Activated naive CD4-positive, alpha-beta T cell treated with anti-CD3 and anti-CD28 coated beads, Interleukin-2, amount 10 ng/mL, durations not matched to agents 7 days and 5 days (primary cell): Measurements from ENCODE around the gene SEC63.
A peak's percentile ranks its signal among the peaks of the same experiment; 100 is the strongest.

Experiments used
- CTCF ChIA-PET: fragments of 350-600 bp; sonication (Branson Sonifier 250); formaldehyde crosslinking; loops from one replicate; lab custom pipeline; 2021; ENCODE audit warnings: antibody characterized with exemption; lab: Charles Lee
- DNase-seq: peaks from one replicate; pipeline ENCODE4 v3.0.0-alpha.2; 2020
- H3K27ac Mint-ChIP-seq: one replicate; pipeline ENCODE4 v1.8.0; 2021; ENCODE audit warnings: mild to moderate bottlenecking, moderate library complexity, mixed read lengths
- H3K27me3 Mint-ChIP-seq: one replicate; pipeline ENCODE4 v1.8.0; 2021; ENCODE audit warnings: mild to moderate bottlenecking, mixed read lengths
- H3K36me3 Mint-ChIP-seq: one replicate; pipeline ENCODE4 v1.8.0; 2021; ENCODE audit warnings: mixed read lengths
- H3K4me1 Mint-ChIP-seq: one replicate; pipeline ENCODE4 v1.8.0; 2021; ENCODE audit warnings: mixed read lengths
- H3K4me3 Mint-ChIP-seq: one replicate; pipeline ENCODE4 v1.8.0; 2021; ENCODE audit warnings: mild to moderate bottlenecking, moderate library complexity, mixed read lengths
- H3K9me3 Mint-ChIP-seq: one replicate; pipeline ENCODE4 v1.8.0; 2021; ENCODE audit warnings: mixed read lengths

The SEC63 gene

GRCh38 chr6:107987805-107988204, 29.8 kb upstream of the SEC63 start:
- peaks cover 9% of the 10 kb centered on the region for H3K4me1 Mint-ChIP-seq
- H3K9me3 Mint-ChIP-seq: no peaks in the 10 kb centered on the region
- CTCF ChIA-PET: no interaction called here

GRCh38 chr6:107985701-107986100, 27.7 kb upstream of the SEC63 start:
- no peak overlapping the region for H3K4me3 Mint-ChIP-seq
- no peaks in the 10 kb centered on the region for H3K9me3 Mint-ChIP-seq
- H3K4me1 Mint-ChIP-seq: peaks cover under 1% of the 10 kb centered on the region
- H3K27me3 Mint-ChIP-seq: peaks cover 4% of the 10 kb centered on the region
- H3K36me3 Mint-ChIP-seq: no peaks in the 10 kb centered on the region
- CTCF ChIA-PET: no interaction called here
- no peak overlapping the region for H3K27ac Mint-ChIP-seq
- DNase-seq: no peak

More at GRCh38 chr6:107987805-107988204, 29.8 kb upstream of the SEC63 start:
- Mint-ChIP-seq H3K27ac (no peak overlapping the region), H3K27me3 (peaks cover 4% of the 10 kb centered on the region), H3K4me3 (no peak overlapping the region), H3K36me3 (no peaks in the 10 kb centered on the region)
- no peak for DNase-seq

DNA sequence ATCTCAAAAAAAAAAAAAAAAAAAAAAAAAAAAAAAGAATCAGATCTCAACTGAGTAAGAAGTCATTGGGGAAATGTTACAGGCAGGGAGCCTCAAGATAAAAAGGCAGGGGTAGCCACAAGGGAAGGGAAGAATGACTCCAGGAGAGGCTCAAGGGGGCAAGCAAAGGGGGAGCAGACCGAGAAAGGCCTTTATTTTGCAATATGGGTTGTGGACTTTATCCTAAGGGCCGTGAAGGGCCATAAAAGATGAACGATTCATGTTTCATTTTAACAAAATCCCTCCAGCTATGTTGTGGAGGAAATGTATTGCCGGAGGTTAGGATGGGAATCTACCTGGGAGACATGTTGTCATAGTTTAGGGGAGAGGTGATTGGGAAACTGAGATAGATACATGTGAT, 25.8 kb upstream of the SEC63 start:
- Mint-ChIP-seq H3K4me3 (no peak overlapping the region), H3K27ac (no peak overlapping the region), H3K9me3 (no peaks in the 10 kb centered on the region), H3K4me1 (peaks cover 3% of the 10 kb centered on the region), H3K36me3 (no peaks in the 10 kb centered on the region), H3K27me3 (peaks cover 10% of the 10 kb centered on the region)
- no peak for DNase-seq
- CTCF ChIA-PET: no interaction called here

- Mint-ChIP-seq H3K4me3 (no peak overlapping the region), H3K9me3 (no peaks in the 10 kb centered on the region), H3K27ac (no peak overlapping the region), H3K36me3 (no peaks in the 10 kb centered on the region), H3K4me1 (peaks cover 3% of the 10 kb centered on the region), H3K27me3 (peaks cover 10% of the 10 kb centered on the region)
- DNase-seq: no peak
- CTCF ChIA-PET: interaction anchor here (2.0 kb wide), 1 partner anchor 59 kb away, joined by 5 read pairs; no protein-coding TSS in a partner anchor
Observed at GRCh38 chr6:107982486-107982885, 24.5 kb upstream of the SEC63 start.

DNA sequence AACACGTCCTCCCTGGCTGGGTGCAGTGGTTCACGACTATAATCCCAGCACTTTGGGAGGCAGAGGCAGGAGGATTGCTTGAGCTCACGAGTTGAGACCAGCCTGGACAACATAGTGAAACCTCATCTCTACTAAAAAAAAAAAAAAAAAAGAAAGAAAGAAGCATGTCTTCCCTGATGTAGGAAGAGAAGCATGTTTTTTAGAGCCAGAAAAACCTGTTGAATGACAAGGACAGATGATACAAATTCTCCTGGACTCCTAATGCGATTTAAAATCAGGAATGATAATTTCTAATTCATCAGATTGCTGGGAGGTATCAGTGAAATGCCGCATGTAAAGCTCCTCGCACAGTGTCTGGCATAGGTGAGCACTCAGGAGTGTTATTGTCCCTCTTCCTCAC, 23.7 kb upstream of the SEC63 start:
- Mint-ChIP-seq H3K27me3 (peaks cover 10% of the 10 kb centered on the region), H3K36me3 (no peaks in the 10 kb centered on the region), H3K4me1 (peaks cover 3% of the 10 kb centered on the region), H3K4me3 (no peak overlapping the region), H3K27ac (no peak overlapping the region), H3K9me3 (no peaks in the 10 kb centered on the region)
- CTCF ChIA-PET: interaction anchor here (1.3 to 3.1 kb wide), 5 partner anchors 8 to 129 kb away, joined by 3 to 25 read pairs (median 5); no protein-coding TSS in a partner anchor
- DNase-seq: no peak

GRCh38 chr6:107977283-107977682, 19.3 kb upstream of the SEC63 start:
- Mint-ChIP-seq H3K27ac (no peak overlapping the region), H3K4me1 (peaks cover 3% of the 10 kb centered on the region), H3K27me3 (peaks cover 33% of the 10 kb centered on the region), H3K9me3 (no peaks in the 10 kb centered on the region), H3K36me3 (no peaks in the 10 kb centered on the region), H3K4me3 (no peak overlapping the region)
- CTCF ChIA-PET: no interaction called here
- DNase-seq: no peak

- Mint-ChIP-seq H3K27ac (no peak overlapping the region), H3K4me1 (peaks cover 3% of the 10 kb centered on the region), H3K4me3 (no peak overlapping the region), H3K27me3 (peaks cover 29% of the 10 kb centered on the region), H3K9me3 (no peaks in the 10 kb centered on the region), H3K36me3 (no peaks in the 10 kb centered on the region)
- no peak for DNase-seq
- CTCF ChIA-PET: interaction anchor here (1.0 to 1.4 kb wide), 2 partner anchors 72 to 109 kb away, joined by 3 to 4 read pairs; no protein-coding TSS in a partner anchor
Observed at GRCh38 chr6:107976155-107976783, 18.3 kb upstream of the SEC63 start.

DNA sequence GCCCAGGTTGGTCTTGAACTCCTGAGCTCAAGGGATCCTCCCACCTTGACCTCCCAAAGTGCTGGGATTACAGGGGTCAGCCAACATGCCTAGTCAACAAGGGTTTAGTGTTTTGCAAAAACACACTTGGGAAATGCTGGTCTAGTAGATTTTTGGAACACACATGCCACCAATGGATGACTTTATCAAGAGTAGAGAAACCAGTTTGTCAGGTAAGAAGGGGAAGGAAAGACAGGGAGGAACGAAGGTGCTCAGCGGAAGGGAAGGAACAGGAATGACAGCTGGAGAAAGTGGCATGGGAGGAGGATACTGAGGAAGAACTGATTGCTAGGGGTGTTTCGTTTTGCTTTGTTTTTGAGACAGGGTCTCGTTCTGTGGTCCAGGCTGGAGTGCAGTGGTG, 15.6 kb upstream of the SEC63 start:
- Mint-ChIP-seq H3K4me3 (no peak overlapping the region), H3K27me3 (peaks cover 27% of the 10 kb centered on the region), H3K27ac (no peak overlapping the region), H3K4me1 (no peaks in the 10 kb centered on the region), H3K9me3 (no peaks in the 10 kb centered on the region), H3K36me3 (no peaks in the 10 kb centered on the region)
- DNase-seq: no peak
- CTCF ChIA-PET: no interaction called here

GRCh38 chr6:107972413-107973096, 14.5 kb upstream of the SEC63 start:
- Mint-ChIP-seq H3K4me1 (no peaks in the 10 kb centered on the region), H3K27me3 (peaks cover 27% of the 10 kb centered on the region), H3K27ac (no peak overlapping the region), H3K36me3 (no peaks in the 10 kb centered on the region), H3K9me3 (no peaks in the 10 kb centered on the region), H3K4me3 (no peak overlapping the region)
- no peak for DNase-seq
- CTCF ChIA-PET: no interaction called here

- no peaks in the 10 kb centered on the region for H3K36me3 Mint-ChIP-seq
- no peak for DNase-seq
- no peaks in the 10 kb centered on the region for H3K4me1 Mint-ChIP-seq
- peaks cover 29% of the 10 kb centered on the region for H3K27me3 Mint-ChIP-seq
- H3K4me3 Mint-ChIP-seq: no peak overlapping the region
- H3K9me3 Mint-ChIP-seq: no peaks in the 10 kb centered on the region
- H3K27ac Mint-ChIP-seq: no peak overlapping the region
- CTCF ChIA-PET: no interaction called here
Observed at GRCh38 chr6:107971181-107971580, 13.2 kb upstream of the SEC63 start.

DNA sequence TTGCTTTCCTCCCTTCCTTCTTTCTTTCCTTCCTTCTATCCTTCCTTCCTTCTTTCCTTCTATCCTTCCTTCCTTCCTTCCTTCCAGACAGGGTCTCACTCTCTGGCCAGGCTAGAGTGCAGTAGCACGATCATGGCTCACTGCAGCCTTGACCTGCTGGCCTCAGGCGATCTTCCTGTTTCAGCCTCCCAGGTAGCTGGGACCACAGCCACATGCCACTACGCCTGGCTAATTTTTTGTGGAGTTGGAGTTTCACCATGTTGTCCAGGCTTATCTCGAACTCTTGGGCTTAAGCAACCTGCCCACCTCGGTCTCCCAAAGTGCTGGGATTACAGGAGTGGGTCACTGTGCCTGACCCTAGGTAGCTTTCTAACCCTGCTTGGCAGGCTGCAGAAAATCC, 12.2 kb upstream of the SEC63 start:
- H3K27me3 Mint-ChIP-seq: peaks cover 30% of the 10 kb centered on the region
- DNase-seq: no peak
- no peaks in the 10 kb centered on the region for H3K36me3 Mint-ChIP-seq
- H3K4me1 Mint-ChIP-seq: no peaks in the 10 kb centered on the region
- H3K4me3 Mint-ChIP-seq: no peak overlapping the region
- CTCF ChIA-PET: no interaction called here
- no peak overlapping the region for H3K27ac Mint-ChIP-seq
- no peaks in the 10 kb centered on the region for H3K9me3 Mint-ChIP-seq

- peaks cover 13% of the 10 kb centered on the region for H3K27me3 Mint-ChIP-seq
- no peaks in the 10 kb centered on the region for H3K36me3 Mint-ChIP-seq
- no peak for DNase-seq
- H3K4me3 Mint-ChIP-seq: no peak overlapping the region
- no peaks in the 10 kb centered on the region for H3K4me1 Mint-ChIP-seq
- CTCF ChIA-PET: no interaction called here
- no peak overlapping the region for H3K27ac Mint-ChIP-seq
- H3K9me3 Mint-ChIP-seq: no peaks in the 10 kb centered on the region
Observed at GRCh38 chr6:107968081-107968480, 10.1 kb upstream of the SEC63 start.

- no peaks in the 10 kb centered on the region for H3K36me3 Mint-ChIP-seq
- DNase-seq: no peak
- H3K9me3 Mint-ChIP-seq: no peaks in the 10 kb centered on the region
- no peak overlapping the region for H3K27ac Mint-ChIP-seq
- H3K4me1 Mint-ChIP-seq: no peaks in the 10 kb centered on the region
- CTCF ChIA-PET: interaction anchor here (0.8 to 1.8 kb wide), 2 partner anchors 15 to 48 kb away, joined by 4 to 5 read pairs; no protein-coding TSS in a partner anchor
- H3K4me3 Mint-ChIP-seq: no peak overlapping the region
- H3K27me3 Mint-ChIP-seq: peaks cover 8% of the 10 kb centered on the region
Observed at GRCh38 chr6:107965746-107966145, 7.7 kb upstream of the SEC63 start.

DNA sequence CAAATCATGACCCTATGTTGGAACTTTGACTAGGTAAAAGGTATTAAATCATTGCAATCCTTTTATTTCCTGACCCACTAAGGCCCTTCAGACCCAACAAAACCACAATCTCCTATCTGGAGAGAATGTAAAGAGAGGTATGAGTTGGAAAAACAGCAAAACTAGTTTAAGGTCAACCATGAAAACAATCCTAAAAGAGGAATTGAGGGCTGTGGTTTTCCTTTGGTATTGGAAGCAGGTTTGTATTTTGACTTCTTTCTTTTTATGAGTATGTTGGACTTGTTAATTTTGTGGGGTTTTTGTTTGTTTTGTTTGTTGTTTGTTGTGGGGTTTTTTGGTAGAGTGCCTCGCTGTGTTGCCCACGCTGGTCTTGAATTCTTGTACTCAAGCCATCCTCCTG, 4.7 kb upstream of the SEC63 start:
- DNase-seq: no peak
- Mint-ChIP-seq H3K27ac (no peak overlapping the region), H3K27me3 (peaks cover 21% of the 10 kb centered on the region), H3K4me3 (no peak overlapping the region), H3K9me3 (no peaks in the 10 kb centered on the region), H3K4me1 (peaks cover 8% of the 10 kb centered on the region), H3K36me3 (no peaks in the 10 kb centered on the region)
- CTCF ChIA-PET: no interaction called here

GRCh38 chr6:107959392-107959791, 1.4 kb upstream of the SEC63 start:
- no peak for DNase-seq
- Mint-ChIP-seq H3K36me3 (peaks cover 14% of the 10 kb centered on the region), H3K27me3 (peaks cover 17% of the 10 kb centered on the region), H3K4me1 (peaks cover 36% of the 10 kb centered on the region), H3K4me3 (peak overlapping the region; percentile 100), H3K27ac (no peak overlapping the region), H3K9me3 (no peaks in the 10 kb centered on the region)
- CTCF ChIA-PET: no interaction called here
